ENCODE results near the gene CYP27B1. TPM values are rescaled to one million over a fixed set of nuclear protein-coding genes. Genes with fewer than 3 reads are reported as not detected.
A peak's percentile ranks its signal among the peaks of the same experiment; 100 is the strongest.

Gene CYP27B1
- total RNA-seq, 2 donors from 2014 or later, result 0.14 to 0.91 TPM

DNA sequence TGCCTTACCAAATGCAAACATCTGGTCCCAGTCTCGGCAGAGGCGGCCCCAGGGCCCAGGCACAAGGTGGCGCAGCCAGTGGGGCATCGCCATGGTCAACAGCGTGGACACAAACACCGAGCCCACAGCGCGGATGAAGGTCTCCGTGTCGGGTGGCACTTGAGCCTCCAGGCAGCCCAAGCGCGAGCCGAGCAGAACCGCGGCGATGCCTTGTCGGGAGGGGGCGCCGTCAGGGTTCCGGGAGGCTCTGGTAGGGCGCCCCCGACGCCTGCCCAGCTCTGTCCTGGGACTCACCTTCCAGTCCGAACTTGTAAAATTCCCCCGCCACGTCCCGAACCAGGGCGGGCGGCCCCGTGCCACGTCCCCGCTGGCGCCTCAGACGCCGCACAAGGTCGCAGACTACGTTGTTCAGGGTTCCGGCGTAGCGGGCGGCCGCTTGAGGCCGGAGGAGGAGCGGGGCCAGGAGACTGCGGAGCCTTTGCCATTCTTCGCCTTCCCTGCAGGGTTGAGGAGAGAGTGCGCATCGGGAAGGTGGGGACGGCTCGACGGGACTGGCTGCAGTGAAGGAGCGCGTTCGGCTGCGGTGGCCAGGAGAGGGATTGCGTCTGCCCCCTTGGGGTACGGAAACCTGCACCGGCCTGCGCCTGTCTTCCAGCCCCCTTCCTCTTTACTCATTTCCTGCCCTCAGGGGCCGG lies 1.7 kb downstream of the CYP27B1 start:
- Histone ChIP-seq H3K36me3 (no peaks in the 10 kb centered on the region), H3K4me3 (peak overlapping the region; percentile 7 to 15), H3K9me3 (no peaks in the 10 kb centered on the region), H3K27ac (no peak overlapping the region), H3K27me3 (replicated peaks; ENCODE audit: insufficient read depth) (no peaks in the 10 kb centered on the region), H3K4me1 (replicated peaks) (peaks cover 19% of the 10 kb centered on the region)
- WGBS, result under 1% methylated on average over 20 of the region's 60 CpGs
- no peak for DNase-seq (ENCODE audit: low spot score)
- intact Hi-C loops (cut with DNase I), result no loop called here
- TF ChIP-seq, protein P1, sequence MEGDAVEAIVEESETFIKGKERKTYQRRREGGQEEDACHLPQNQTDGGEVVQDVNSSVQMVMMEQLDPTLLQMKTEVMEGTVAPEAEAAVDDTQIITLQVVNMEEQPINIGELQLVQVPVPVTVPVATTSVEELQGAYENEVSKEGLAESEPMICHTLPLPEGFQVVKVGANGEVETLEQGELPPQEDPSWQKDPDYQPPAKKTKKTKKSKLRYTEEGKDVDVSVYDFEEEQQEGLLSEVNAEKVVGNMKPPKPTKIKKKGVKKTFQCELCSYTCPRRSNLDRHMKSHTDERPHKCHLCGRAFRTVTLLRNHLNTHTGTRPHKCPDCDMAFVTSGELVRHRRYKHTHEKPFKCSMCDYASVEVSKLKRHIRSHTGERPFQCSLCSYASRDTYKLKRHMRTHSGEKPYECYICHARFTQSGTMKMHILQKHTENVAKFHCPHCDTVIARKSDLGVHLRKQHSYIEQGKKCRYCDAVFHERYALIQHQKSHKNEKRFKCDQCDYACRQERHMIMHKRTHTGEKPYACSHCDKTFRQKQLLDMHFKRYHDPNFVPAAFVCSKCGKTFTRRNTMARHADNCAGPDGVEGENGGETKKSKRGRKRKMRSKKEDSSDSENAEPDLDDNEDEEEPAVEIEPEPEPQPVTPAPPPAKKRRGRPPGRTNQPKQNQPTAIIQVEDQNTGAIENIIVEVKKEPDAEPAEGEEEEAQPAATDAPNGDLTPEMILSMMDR (IDR thresholded peaks at IDR 0.05), result peak in 1 of 4 experiments; percentile 25
- TF ChIP-seq POLR2A (IDR thresholded peaks at IDR 0.05) (no peak), POLR2AphosphoS5 (IDR thresholded peaks at IDR 0.05) (no peak)

GRCh38 chr12:57764662-57765002 lies 2.2 kb downstream of the CYP27B1 start:
- no peak for DNase-seq (ENCODE audit: low spot score)
- Histone ChIP-seq H3K4me1 (replicated peaks) (peaks cover 19% of the 10 kb centered on the region), H3K9me3 (no peaks in the 10 kb centered on the region), H3K4me3 (peak overlapping the region; percentile 7 to 15), H3K36me3 (no peaks in the 10 kb centered on the region), H3K27ac (no peak overlapping the region), H3K27me3 (replicated peaks; ENCODE audit: insufficient read depth) (no peaks in the 10 kb centered on the region)
- TF ChIP-seq, protein P1 (IDR thresholded peaks at IDR 0.05), result no peak
- TF ChIP-seq POLR2A (IDR thresholded peaks at IDR 0.05), result no peak
- no peak for TF ChIP-seq POLR2AphosphoS5 (IDR thresholded peaks at IDR 0.05)
- intact Hi-C loops (cut with DNase I), result no loop called here
- WGBS, result 16% methylated on average over 17 of the region's 17 CpGs

DNA sequence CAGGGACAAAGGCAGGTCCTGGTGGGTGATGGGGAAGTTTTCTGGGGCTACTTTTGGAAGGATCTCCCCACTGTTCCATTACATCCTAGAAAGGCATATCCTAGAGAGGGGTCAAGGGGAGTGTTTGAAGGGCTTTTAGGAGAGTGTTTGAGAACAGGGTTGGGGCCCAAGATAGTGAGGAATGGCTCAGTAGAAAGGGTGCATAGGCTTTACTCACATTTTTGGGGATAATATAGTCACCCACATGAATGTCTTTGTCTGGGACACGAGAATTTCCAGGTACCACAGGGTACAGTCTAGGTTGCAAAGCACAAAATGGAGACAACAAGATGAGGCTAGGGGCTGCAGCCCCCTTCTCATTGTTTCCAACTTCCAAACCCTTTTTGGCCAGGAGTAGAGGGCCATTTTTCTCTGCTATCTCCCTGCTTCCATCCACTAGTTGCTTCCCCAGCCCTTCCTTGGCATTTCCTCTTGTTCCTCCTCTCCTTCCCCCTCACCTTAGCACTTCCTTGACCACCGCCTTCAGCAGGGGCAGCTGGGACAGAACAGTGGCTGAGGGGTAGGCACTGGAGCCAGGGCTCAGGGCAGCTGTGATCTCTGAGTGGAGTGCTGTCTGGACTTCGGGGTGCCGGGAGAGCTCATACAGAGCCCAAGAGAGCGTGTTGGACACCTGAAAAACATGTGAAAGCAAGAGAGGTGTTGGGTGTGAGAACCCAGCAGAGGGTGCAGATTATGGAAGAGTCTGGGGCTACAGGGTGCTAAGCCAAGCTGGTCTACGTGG lies 2.8 kb downstream of the CYP27B1 start:
- no peak overlapping the region for H3K27ac ChIP-seq
- no peak overlapping the region for H3K4me3 ChIP-seq
- TF ChIP-seq, protein P1 (IDR thresholded peaks at IDR 0.05), result no peak
- TF ChIP-seq POLR2AphosphoS5 (IDR thresholded peaks at IDR 0.05) (no peak), POLR2A (IDR thresholded peaks at IDR 0.05) (no peak)
- intact Hi-C loops (cut with DNase I), result no loop called here
- DNase-seq (ENCODE audit: low spot score), result no peak
- no peaks in the 10 kb centered on the region for H3K9me3 ChIP-seq
- no peaks in the 10 kb centered on the region for H3K27me3 ChIP-seq (replicated peaks; ENCODE audit: insufficient read depth)
- peaks cover 19% of the 10 kb centered on the region for H3K4me1 ChIP-seq (replicated peaks)
- 79% methylated on average over 6 of the region's 6 CpGs for WGBS
- no peaks in the 10 kb centered on the region for H3K36me3 ChIP-seq

GRCh38 chr12:57762463-57762862 lies 4.4 kb downstream of the CYP27B1 start:
- H3K36me3 ChIP-seq, result no peaks in the 10 kb centered on the region
- H3K9me3 ChIP-seq, result no peaks in the 10 kb centered on the region
- 91% methylated on average over 2 of the region's 2 CpGs for WGBS
- H3K4me1 ChIP-seq (replicated peaks), result peaks cover 19% of the 10 kb centered on the region
- intact Hi-C loops (cut with DNase I), result no loop called here
- H3K27me3 ChIP-seq (replicated peaks; ENCODE audit: insufficient read depth), result no peaks in the 10 kb centered on the region
- no peak overlapping the region for H3K27ac ChIP-seq
- DNase-seq (ENCODE audit: low spot score), result no peak
- TF ChIP-seq, protein P1 (IDR thresholded peaks at IDR 0.05), result no peak
- TF ChIP-seq POLR2AphosphoS5 (IDR thresholded peaks at IDR 0.05) (no peak), POLR2A (IDR thresholded peaks at IDR 0.05) (no peak)
- H3K4me3 ChIP-seq, result no peak overlapping the region
